Colonic mucosa (tissue), 4 donors: Measurements from ENCODE around the gene MEA1. TPM values are rescaled to one million over a fixed set of nuclear protein-coding genes. Genes with fewer than 3 reads are reported as not detected.

Source experiments
- DNase-seq: peaks from one replicate; pipeline ENCODE4 v3.0.0-alpha.2; 2020
- H3K27ac ChIP-seq: fragments of 200-600 bp; one replicate; pipeline ENCODE4 v1.8.0; 2021
- H3K27me3 ChIP-seq: fragments of 200-600 bp; one replicate; pipeline ENCODE4 v1.8.0; 2021
- H3K36me3 ChIP-seq: fragments of 200-600 bp; one replicate; pipeline ENCODE4 v1.8.0; 2021
- H3K4me1 ChIP-seq: fragments of 200-600 bp; one replicate; pipeline ENCODE4 v1.8.0; 2021; ENCODE audit warnings: mild to moderate bottlenecking
- H3K4me3 ChIP-seq: fragments of 200-600 bp; one replicate; pipeline ENCODE4 v1.8.0; 2021
- H3K9ac ChIP-seq, 2 donors: one replicate each; pipeline ENCODE4 v1.7.0; 2013; ENCODE audit warnings: control low read depth in 2 of 2, low read depth in 2 of 2, low read length in 2 of 2
- H3K9me3 ChIP-seq: fragments of 200-600 bp; one replicate; pipeline ENCODE4 v1.8.0; 2021
- intact Hi-C: fragments of 100-400 bp; cut with DNase I; formaldehyde crosslinking; loops from one replicate; pipeline ENCODE4 v1.14.1; 2022
- total RNA-seq, 2 donors: library from RNA; stranded (reverse); fragmentation: NEBNext Ultra II Directional in 1 of 2; extraction: Animal tissue kit (Norgen Biotek cat#: 25700) in 1 of 2; gene quantifications; one replicate each; pipeline ENCODE4 v1.2.1, GENCODE V29; 2021
- TF ChIP-seq, protein P1 (sequence below): fragments of 200-600 bp; IDR thresholded peaks from one replicate; pipeline ENCODE4 v1.8.0; 2022; ENCODE audit warnings: antibody characterized with exemption, mild to moderate bottlenecking
- donor health status: healthy.
- donor health status: DM: no; HTN: no; CAD: no.
- donor health status: DM: no; HTN: no; CAD: no.

MEA1 gene
- total RNA-seq, 2 donors from 2014 or later = 43.7 to 54.5 TPM

DNA sequence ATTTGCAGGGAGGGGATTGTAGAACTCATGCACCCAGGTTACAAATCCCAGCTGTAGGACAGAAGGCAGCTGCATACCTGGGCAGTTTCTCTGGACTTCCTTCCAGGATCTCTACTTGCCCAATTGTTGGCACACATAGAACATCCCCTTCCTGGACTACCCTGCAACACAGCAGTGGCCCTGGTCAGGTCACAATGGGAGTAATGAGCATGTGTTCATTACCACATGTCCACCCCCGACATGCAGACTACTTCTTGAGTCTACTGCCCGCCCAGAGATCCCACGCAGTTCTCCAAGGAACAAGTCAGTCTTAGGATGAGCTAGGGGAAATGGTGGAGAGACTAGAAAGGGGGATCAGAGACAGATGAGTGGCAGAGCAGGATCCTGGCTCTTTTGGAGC lies 39.8 kb downstream of the MEA1 start:
- intact Hi-C loops = no loop called here
- H3K9ac ChIP-seq = no peak overlapping the region
- no peak for DNase-seq
- H3K4me3 ChIP-seq = no peak overlapping the region
- no peaks in the 10 kb centered on the region for H3K4me1 ChIP-seq
- no peaks in the 10 kb centered on the region for H3K27me3 ChIP-seq
- no peaks in the 10 kb centered on the region for H3K36me3 ChIP-seq
- no peak overlapping the region for H3K27ac ChIP-seq
- TF ChIP-seq, protein P1, sequence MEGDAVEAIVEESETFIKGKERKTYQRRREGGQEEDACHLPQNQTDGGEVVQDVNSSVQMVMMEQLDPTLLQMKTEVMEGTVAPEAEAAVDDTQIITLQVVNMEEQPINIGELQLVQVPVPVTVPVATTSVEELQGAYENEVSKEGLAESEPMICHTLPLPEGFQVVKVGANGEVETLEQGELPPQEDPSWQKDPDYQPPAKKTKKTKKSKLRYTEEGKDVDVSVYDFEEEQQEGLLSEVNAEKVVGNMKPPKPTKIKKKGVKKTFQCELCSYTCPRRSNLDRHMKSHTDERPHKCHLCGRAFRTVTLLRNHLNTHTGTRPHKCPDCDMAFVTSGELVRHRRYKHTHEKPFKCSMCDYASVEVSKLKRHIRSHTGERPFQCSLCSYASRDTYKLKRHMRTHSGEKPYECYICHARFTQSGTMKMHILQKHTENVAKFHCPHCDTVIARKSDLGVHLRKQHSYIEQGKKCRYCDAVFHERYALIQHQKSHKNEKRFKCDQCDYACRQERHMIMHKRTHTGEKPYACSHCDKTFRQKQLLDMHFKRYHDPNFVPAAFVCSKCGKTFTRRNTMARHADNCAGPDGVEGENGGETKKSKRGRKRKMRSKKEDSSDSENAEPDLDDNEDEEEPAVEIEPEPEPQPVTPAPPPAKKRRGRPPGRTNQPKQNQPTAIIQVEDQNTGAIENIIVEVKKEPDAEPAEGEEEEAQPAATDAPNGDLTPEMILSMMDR = no peak
- H3K9me3 ChIP-seq = no peaks in the 10 kb centered on the region

DNA sequence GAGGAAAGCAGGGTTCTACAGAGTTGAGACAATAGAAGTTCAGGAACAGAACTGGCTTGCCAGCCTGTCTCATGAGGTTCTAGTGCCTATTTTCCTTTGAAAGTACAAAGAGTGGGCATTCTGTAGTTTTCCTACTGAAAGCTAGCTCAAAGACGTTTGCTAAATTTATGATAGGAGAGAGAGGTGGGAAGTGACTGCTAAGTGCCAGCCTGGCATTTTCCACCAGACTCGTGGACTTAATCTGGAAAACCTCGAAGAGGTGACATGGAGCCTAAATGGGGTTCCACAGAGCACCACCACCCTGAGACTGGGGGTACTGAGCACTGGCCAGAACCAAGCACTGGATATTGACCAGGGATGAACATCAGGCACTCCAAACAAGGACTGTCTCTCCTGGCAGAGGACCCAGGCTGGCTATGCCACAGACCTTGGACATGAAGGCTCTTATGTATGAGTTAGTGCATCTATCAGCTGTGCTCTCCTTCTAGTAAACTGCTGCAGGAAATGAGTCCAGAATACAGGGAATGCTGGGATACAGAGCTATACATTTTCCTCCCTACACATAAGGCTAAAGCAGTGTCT lies 41.9 kb downstream of the MEA1 start:
- no peak overlapping the region for H3K9ac ChIP-seq
- no peaks in the 10 kb centered on the region for H3K9me3 ChIP-seq
- DNase-seq = no peak
- H3K27me3 ChIP-seq = no peaks in the 10 kb centered on the region
- no peak overlapping the region for H3K4me3 ChIP-seq
- no peak overlapping the region for H3K27ac ChIP-seq
- intact Hi-C loops = no loop called here
- H3K36me3 ChIP-seq = no peaks in the 10 kb centered on the region
- TF ChIP-seq, protein P1 = no peak
- no peaks in the 10 kb centered on the region for H3K4me1 ChIP-seq

DNA sequence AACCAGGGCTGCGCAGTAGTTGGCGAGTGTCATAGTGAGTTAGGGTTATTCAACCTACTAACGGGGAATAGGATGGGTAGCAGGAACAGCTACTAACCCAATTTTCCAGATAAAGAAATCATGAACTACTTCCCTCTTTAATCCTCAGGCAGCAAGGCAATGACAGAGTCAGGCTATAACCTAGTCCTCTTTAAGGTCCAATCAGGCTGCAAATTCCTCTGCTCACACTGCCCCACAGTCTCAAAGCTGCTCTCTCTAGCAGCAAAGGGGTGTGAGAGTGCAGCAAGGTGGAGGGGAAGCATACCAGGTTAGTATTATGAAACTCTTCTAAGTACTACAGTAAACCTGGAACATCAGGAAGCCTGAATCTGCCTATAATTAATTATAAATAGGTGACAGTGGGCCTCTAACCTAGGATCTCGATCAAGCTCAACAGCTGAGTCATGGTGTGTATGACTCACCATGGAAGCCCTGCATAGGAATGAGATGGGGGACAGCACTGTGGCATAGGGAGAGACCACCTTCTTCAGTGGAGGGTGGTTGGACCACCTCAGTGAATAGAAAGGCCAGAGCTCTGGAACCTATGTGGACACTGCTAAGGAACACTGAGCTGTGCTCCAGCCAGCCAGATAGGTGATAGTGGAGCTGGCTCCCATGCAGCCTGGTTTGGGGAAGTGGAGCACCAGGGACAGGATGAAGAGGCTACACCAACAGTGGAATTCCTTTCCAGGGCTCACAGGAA lies 42.7 kb downstream of the MEA1 start:
- no peak for DNase-seq
- no peak overlapping the region for H3K9ac ChIP-seq
- H3K4me1 ChIP-seq = no peaks in the 10 kb centered on the region
- H3K36me3 ChIP-seq = no peaks in the 10 kb centered on the region
- no peaks in the 10 kb centered on the region for H3K9me3 ChIP-seq
- no peak overlapping the region for H3K27ac ChIP-seq
- no peaks in the 10 kb centered on the region for H3K27me3 ChIP-seq
- TF ChIP-seq, protein P1 = no peak
- intact Hi-C loops = no loop called here
- no peak overlapping the region for H3K4me3 ChIP-seq

DNA sequence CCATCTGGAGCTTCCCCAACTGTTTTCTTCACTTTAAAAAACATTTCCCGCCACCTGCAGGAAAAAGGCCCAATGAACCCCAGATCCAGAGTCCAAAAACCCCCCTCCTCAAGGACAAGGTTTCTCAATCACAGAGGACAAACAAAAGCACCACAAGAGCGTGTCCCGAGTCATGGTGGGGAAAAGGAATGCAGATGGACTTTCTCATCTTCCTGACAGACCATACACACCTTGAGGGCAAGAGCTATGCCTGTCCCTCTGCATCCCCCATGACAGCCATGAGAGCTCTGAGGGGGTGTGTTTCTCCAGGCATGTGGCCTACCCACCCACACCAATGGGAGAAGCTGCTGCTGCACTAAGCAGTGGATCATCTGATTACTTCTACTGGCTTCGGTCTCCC lies 43.8 kb downstream of the MEA1 start:
- no peak for DNase-seq
- Histone ChIP-seq H3K27ac (no peak overlapping the region), H3K4me3 (no peak overlapping the region), H3K9me3 (no peaks in the 10 kb centered on the region), H3K36me3 (no peaks in the 10 kb centered on the region), H3K27me3 (no peaks in the 10 kb centered on the region), H3K4me1 (no peaks in the 10 kb centered on the region), H3K9ac (no peak overlapping the region)
- intact Hi-C loops = no loop called here
- TF ChIP-seq, protein P1 = no peak

DNA sequence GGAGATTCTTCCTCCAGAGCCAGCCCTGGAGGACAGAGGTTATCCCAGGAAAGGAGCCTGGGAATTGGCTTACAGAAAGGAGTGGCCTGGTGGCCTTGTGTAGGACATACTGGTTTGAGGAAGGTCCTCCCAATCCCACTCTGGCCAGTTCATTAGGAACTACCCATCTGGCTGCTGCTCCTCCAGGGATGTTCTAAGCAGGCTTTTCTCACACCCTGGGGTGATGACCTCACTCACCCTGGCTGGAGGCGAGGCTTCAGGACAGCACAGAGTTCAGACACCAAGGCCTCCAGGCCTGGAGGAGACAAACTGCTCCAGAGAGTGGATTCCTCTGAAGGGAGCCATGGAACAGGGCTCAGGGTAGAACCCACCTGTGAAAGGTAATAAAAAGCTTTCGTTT lies 44.3 kb downstream of the MEA1 start:
- no peaks in the 10 kb centered on the region for H3K36me3 ChIP-seq
- no peaks in the 10 kb centered on the region for H3K9me3 ChIP-seq
- TF ChIP-seq, protein P1 = no peak
- no peaks in the 10 kb centered on the region for H3K27me3 ChIP-seq
- intact Hi-C loops = no loop called here
- H3K9ac ChIP-seq = no peak overlapping the region
- H3K4me3 ChIP-seq = no peak overlapping the region
- no peak overlapping the region for H3K27ac ChIP-seq
- no peaks in the 10 kb centered on the region for H3K4me1 ChIP-seq
- DNase-seq = no peak
